MM.1S (cell line): ENCODE results near the gene FOS.

ENCODE experiments used
- DNase-seq: peaks from one replicate; pipeline ENCODE4 v3.0.0-alpha.2; 2015
- H2AFZ ChIP-seq: fragments of 300-600 bp; sonication (generic); 2 replicates; pipeline ENCODE4 v1.6.0; 2016; ENCODE audit warnings: antibody characterized with exemption, low read length
- H3F3A ChIP-seq: fragments of 300-600 bp; sonication (generic); 2 replicates; pipeline ENCODE4 v1.6.1; 2016; ENCODE audit warnings: mild to moderate bottlenecking, antibody characterized with exemption, low read length, moderate library complexity, mixed read lengths; ENCODE audit not compliant: insufficient read depth
- H3K27ac ChIP-seq: fragments of 300-600 bp; sonication (generic); 2 replicates; pipeline ENCODE4 v1.5.1; 2016; ENCODE audit warnings: mild to moderate bottlenecking, low read length
- H3K27me3 ChIP-seq: fragments of 300-600 bp; sonication (generic); replicated peaks from 2 replicates; pipeline ENCODE4 v1.6.0; 2016; ENCODE audit warnings: low read length; ENCODE audit not compliant: insufficient read depth
- H3K36me3 ChIP-seq: fragments of 300-600 bp; sonication (generic); replicated peaks from 2 replicates; pipeline ENCODE4 v1.6.1; 2016; ENCODE audit warnings: mild to moderate bottlenecking, low read length, mixed read lengths; ENCODE audit not compliant: insufficient read depth
- H3K4me1 ChIP-seq: fragments of 300-600 bp; sonication (generic); 2 replicates; pipeline ENCODE4 v1.6.1; 2016; ENCODE audit warnings: low read length, mixed read lengths
- H3K4me2 ChIP-seq: fragments of 300-600 bp; sonication (generic); 2 replicates; pipeline ENCODE4 v1.6.0; 2016; ENCODE audit warnings: low read depth, low read length
- H3K4me3 ChIP-seq: fragments of 300-600 bp; sonication (generic); 2 replicates; pipeline ENCODE4 v1.5.1; 2016; ENCODE audit warnings: low read length, mixed read lengths
- H3K79me2 ChIP-seq: fragments of 300-600 bp; sonication (generic); 2 replicates; pipeline ENCODE4 v1.6.1; 2016; ENCODE audit warnings: mixed run types, low read length, mixed read lengths
- H3K9ac ChIP-seq: fragments of 300-600 bp; sonication (generic); 2 replicates; pipeline ENCODE4 v1.6.1; 2016; ENCODE audit warnings: low read length, mixed read lengths
- H3K9me2 ChIP-seq: fragments of 300-600 bp; sonication (generic); replicated peaks from 2 replicates; pipeline ENCODE4 v1.6.1; 2016; ENCODE audit warnings: mild to moderate bottlenecking, low read length, mixed read lengths; ENCODE audit not compliant: insufficient read depth
- H3K9me3 ChIP-seq: fragments of 300-600 bp; sonication (generic); replicated peaks from 2 replicates; pipeline ENCODE4 v1.6.1; 2016; ENCODE audit warnings: mild to moderate bottlenecking, low read length, mixed read lengths; ENCODE audit not compliant: insufficient read depth
- H4K20me1 ChIP-seq: fragments of 300-600 bp; sonication (generic); 2 replicates; pipeline ENCODE4 v1.6.1; 2016; ENCODE audit warnings: mild to moderate bottlenecking, low read length, moderate library complexity, mixed read lengths; ENCODE audit not compliant: insufficient read depth
- EZH2 ChIP-seq: fragments of 300-600 bp; sonication (generic); optimal IDR thresholded peaks from 2 replicates; pipeline ENCODE3; 2017; ENCODE audit warnings: low read depth, mild to moderate bottlenecking, antibody characterized with exemption, low read length, mixed read lengths
- EZH2phosphoT487 ChIP-seq: fragments of 300-600 bp; sonication (generic); IDR thresholded peaks from 2 replicates; pipeline ENCODE4 v1.6.1; 2018; ENCODE audit warnings: antibody characterized with exemption, low read length
- TF ChIP-seq, protein P1 (sequence below): fragments of 300-600 bp; sonication (generic); IDR thresholded peaks from 2 replicates; pipeline ENCODE4 v1.5.1; 2016; ENCODE audit warnings: antibody characterized with exemption, low read length, mixed read lengths

Gene FOS

DNA sequence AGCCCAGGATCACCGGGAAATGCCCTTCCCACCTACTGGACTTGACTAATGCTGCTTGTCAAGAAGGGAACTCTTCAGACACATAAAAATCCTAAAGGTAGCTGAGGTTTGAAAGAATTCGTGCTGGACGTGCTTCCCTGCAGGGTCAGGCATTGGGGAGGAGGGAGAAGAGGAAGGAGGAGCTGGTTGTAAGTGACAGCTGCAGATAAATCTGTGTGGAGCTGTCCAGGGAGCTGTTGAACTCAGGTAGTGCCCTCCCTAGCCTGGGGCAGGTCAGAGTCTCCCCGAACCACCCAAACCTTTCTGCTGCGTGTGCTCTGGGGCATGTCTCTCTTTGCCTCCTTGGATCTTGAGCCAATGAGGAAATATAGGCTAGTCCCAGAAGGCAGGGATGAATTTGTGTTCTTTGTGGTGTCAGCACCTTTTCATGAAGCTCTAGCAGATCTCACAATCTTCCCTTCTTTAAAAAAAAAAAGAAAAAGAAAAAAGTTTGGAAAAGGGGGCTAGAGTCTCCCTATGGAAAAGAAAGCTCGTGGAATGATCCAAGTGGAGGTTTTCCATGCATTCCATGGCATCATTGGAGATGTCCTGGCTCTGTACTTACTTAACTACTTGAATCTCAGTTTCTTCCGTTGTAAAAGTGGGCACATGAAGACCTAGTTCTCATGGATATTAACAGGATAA lies 23.6 kb upstream of the FOS start:
- DNase-seq = no peak
- Histone ChIP-seq H3F3A (peaks cover 8% of the 10 kb centered on the region), H3K9me2 (no peaks in the 10 kb centered on the region), H3K27me3 (no peaks in the 10 kb centered on the region), H3K4me1 (peaks cover 24% of the 10 kb centered on the region), H3K36me3 (no peaks in the 10 kb centered on the region), H3K4me2 (no peak overlapping the region), H4K20me1 (no peaks in the 10 kb centered on the region), H2AFZ (no peak overlapping the region), H3K27ac (no peak overlapping the region), H3K9me3 (no peaks in the 10 kb centered on the region), H3K79me2 (no peaks in the 10 kb centered on the region), H3K4me3 (no peak overlapping the region), H3K9ac (no peak overlapping the region)
- TF ChIP-seq EZH2 (no peak), EZH2phosphoT487 (no peak)
- TF ChIP-seq, protein P1, sequence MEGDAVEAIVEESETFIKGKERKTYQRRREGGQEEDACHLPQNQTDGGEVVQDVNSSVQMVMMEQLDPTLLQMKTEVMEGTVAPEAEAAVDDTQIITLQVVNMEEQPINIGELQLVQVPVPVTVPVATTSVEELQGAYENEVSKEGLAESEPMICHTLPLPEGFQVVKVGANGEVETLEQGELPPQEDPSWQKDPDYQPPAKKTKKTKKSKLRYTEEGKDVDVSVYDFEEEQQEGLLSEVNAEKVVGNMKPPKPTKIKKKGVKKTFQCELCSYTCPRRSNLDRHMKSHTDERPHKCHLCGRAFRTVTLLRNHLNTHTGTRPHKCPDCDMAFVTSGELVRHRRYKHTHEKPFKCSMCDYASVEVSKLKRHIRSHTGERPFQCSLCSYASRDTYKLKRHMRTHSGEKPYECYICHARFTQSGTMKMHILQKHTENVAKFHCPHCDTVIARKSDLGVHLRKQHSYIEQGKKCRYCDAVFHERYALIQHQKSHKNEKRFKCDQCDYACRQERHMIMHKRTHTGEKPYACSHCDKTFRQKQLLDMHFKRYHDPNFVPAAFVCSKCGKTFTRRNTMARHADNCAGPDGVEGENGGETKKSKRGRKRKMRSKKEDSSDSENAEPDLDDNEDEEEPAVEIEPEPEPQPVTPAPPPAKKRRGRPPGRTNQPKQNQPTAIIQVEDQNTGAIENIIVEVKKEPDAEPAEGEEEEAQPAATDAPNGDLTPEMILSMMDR = no peak

DNA sequence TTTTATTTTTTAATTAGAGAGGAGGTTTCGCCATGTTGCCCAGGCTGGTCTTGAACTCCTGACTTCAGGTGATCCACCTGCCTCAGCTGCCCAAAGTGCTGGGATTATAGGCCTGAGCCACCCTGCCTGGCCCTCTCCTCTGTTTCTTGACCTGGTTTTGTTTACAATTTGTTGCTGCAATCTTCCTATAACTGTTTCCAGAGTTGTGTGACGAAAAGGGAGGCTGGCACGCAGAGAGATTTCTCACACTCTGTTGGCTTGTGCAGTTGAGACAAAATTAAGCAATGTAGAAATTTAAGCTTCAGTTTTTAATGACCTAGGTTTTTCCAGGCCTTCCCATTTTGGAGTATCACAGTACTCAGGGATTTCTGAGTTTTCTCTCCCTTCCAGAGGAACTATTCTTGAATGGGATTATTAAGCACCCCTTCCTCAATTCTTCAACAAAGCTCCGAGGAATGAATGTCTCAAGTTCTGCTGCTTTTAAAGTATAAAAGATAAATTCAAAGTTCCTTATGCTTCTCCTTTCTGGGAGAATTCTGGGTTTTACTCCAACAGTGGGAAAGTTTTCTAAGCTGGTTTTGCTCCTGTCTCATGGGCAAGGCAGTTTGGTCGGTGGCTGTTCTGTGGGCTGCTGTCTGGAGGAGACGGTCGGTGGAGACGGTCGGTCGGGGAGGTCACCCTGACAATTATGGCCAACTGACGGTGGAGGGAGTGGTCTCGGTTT lies 20.4 kb upstream of the FOS start:
- TF ChIP-seq EZH2phosphoT487 = no peak
- TF ChIP-seq, protein P1 = no peak
- TF ChIP-seq EZH2 = no peak
- H3K4me1 ChIP-seq = peaks cover 11% of the 10 kb centered on the region
- H3K9me2 ChIP-seq = no peaks in the 10 kb centered on the region
- no peaks in the 10 kb centered on the region for H3K79me2 ChIP-seq
- H3F3A ChIP-seq = no peaks in the 10 kb centered on the region
- no peak for DNase-seq
- H3K4me2 ChIP-seq = peak overlapping the region; percentile 62
- H3K9ac ChIP-seq = peak overlapping the region; percentile 94
- no peaks in the 10 kb centered on the region for H3K27me3 ChIP-seq
- H4K20me1 ChIP-seq = no peaks in the 10 kb centered on the region
- no peaks in the 10 kb centered on the region for H3K36me3 ChIP-seq
- peak overlapping the region; percentile 87 for H3K27ac ChIP-seq
- no peak overlapping the region for H2AFZ ChIP-seq
- peak overlapping the region; percentile 61 for H3K4me3 ChIP-seq
- H3K9me3 ChIP-seq = no peaks in the 10 kb centered on the region

DNA sequence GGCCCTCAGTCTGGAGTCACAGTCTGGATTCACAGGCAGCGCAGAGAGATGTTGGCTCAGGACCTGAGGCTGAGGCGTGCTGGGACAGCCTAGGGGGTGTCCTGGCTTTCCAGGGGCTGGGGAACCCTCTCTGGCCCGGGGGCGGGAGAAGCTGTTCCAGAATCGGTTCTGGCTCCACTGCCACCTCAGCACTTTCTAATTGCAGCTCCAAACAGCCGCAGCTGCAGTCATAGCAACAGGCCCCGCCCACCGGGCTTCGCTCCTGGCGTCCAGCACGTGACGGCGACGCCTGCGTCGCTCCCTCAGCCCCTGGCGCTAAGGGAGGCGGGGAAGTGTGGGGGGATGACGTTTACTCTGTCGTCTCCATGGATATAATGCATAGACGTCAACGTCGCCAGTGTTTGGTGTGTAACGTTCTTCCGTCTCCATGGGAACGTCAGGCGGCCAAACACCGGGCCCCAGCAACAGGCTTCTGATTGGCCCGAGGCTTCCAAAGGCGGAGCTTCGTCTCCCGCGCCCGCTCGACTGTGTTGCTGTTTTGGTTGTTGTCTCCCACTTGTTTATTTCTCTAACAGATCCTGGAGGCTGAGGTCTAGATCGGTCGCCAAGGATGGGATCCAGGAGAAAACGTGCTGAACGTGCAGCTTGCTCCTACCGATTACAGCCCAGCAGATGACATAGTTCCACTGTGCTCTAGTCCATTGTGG lies 19.7 kb upstream of the FOS start:
- Histone ChIP-seq H3K4me2 (peak overlapping the region; percentile 77), H3K4me1 (peaks cover 11% of the 10 kb centered on the region), H3K9me3 (no peaks in the 10 kb centered on the region), H3K36me3 (no peaks in the 10 kb centered on the region), H3K4me3 (peak overlapping the region; percentile 61), H2AFZ (peak overlapping the region; percentile 37; the same call in 1 of the 2 replicates), H4K20me1 (no peaks in the 10 kb centered on the region), H3K9ac (peak overlapping the region; percentile 94), H3K79me2 (no peaks in the 10 kb centered on the region), H3K9me2 (no peaks in the 10 kb centered on the region), H3F3A (no peaks in the 10 kb centered on the region), H3K27me3 (no peaks in the 10 kb centered on the region), H3K27ac (peak overlapping the region; percentile 87)
- no peak for TF ChIP-seq EZH2
- no peak for TF ChIP-seq EZH2phosphoT487
- TF ChIP-seq, protein P1 = no peak
- DNase-seq = peak; percentile 94
